SK-N-SH (cell line): ENCODE results near the gene CENPT.

Experiments used
- CHD2 ChIP-seq: fragments of 150-350 bp; IDR thresholded peaks from 2 replicates; pipeline ENCODE4 v1.6.1; 2018; ENCODE audit warnings: low read length; ENCODE audit not compliant: partially characterized antibody
- FOXM1 ChIP-seq: IDR thresholded peaks from 2 replicates; pipeline ENCODE4 v1.4.0; 2012; ENCODE audit warnings: low read depth, mild to moderate bottlenecking
- GATA2 ChIP-seq: sonication (generic); formaldehyde crosslinking; IDR thresholded peaks from 2 replicates; pipeline ENCODE4 v1.5.0; 2020; ENCODE audit warnings: mild to moderate bottlenecking, missing genetic modification reagents
- MXI1 ChIP-seq: IDR thresholded peaks from 2 replicates; pipeline ENCODE4 v1.6.1; 2012; ENCODE audit warnings: mild to moderate bottlenecking, low read depth, low read length, improper control_type of control experiment
- RAD21 ChIP-seq: IDR thresholded peaks from 2 replicates; pipeline ENCODE4 v1.6.1; 2012; ENCODE audit warnings: mild to moderate bottlenecking, low read length
- REST ChIP-seq: IDR thresholded peaks from 2 replicates; pipeline ENCODE4 v1.6.1; 2012; ENCODE audit warnings: mild to moderate bottlenecking, low read depth, low read length, moderate library complexity
- SMC3 ChIP-seq: IDR thresholded peaks from 2 replicates; pipeline ENCODE4 v1.6.1; 2012; ENCODE audit warnings: low read depth, low read length, improper control_type of control experiment
- TCF12 ChIP-seq: IDR thresholded peaks from 2 replicates; pipeline ENCODE4 v1.4.0; 2012
- TF ChIP-seq, protein P1 (sequence below): fragments of 200-600 bp; sonication (generic); IDR thresholded peaks from 2 replicates; pipeline ENCODE4 v1.6.1; 2017; ENCODE audit warnings: antibody characterized with exemption, mild to moderate bottlenecking, moderate library complexity

DNA sequence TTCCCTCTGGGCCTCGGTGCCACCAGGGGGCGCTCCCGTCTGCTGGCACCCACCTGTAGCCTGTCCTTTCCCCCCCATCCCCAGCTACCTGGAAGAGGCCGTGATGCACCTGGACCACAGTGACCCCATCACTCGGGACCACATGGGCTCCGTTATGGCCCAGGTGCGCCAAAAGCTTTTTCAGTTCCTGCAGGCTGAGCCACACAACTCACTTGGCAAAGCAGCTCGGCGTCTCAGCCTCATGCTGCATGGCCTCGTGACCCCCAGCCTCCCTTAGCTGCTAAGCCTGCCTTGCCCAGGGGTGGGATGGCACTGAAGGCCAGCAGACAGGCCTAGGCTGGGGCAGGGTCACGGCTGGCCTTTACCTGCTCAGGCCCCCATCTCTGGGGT, 36.4 kb upstream of the CENPT start:
- TF ChIP-seq CHD2 (no peak), SMC3 (peak; percentile 76), TCF12 (no peak), REST (no peak), GATA2 (CRISPR knock-in tag) (no peak), MXI1 (no peak), RAD21 (peak; percentile 71), FOXM1 (no peak)
- TF ChIP-seq, protein P1, sequence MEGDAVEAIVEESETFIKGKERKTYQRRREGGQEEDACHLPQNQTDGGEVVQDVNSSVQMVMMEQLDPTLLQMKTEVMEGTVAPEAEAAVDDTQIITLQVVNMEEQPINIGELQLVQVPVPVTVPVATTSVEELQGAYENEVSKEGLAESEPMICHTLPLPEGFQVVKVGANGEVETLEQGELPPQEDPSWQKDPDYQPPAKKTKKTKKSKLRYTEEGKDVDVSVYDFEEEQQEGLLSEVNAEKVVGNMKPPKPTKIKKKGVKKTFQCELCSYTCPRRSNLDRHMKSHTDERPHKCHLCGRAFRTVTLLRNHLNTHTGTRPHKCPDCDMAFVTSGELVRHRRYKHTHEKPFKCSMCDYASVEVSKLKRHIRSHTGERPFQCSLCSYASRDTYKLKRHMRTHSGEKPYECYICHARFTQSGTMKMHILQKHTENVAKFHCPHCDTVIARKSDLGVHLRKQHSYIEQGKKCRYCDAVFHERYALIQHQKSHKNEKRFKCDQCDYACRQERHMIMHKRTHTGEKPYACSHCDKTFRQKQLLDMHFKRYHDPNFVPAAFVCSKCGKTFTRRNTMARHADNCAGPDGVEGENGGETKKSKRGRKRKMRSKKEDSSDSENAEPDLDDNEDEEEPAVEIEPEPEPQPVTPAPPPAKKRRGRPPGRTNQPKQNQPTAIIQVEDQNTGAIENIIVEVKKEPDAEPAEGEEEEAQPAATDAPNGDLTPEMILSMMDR = peak; percentile 91
